Liver (tissue), 9 donors: ENCODE data around the gene PDK4. TPM values are rescaled to one million over a fixed set of nuclear protein-coding genes. Genes with fewer than 3 reads are reported as not detected.

Experiments used
- DNase-seq: peaks from one replicate; pipeline ENCODE4 v3.0.0-alpha.2; 2017; ENCODE audit warnings: low spot score
- H3K27ac ChIP-seq, 2 donors: one replicate each; pipeline ENCODE4 v1.7.0; 2013; ENCODE audit warnings: inconsistent platforms in 2 of 2, low read length in 2 of 2, control low read depth in 1 of 2, low read depth in 1 of 2, mild to moderate bottlenecking in 1 of 2
- H3K27me3 ChIP-seq, 4 donors: one replicate each; pipeline versions ENCODE4 v1.6.1 to v1.7.0; 2013; ENCODE audit warnings: low read length in 3 of 4, inconsistent platforms in 1 of 4, mild to moderate bottlenecking in 1 of 4, moderate library complexity in 1 of 4; ENCODE audit not compliant: control insufficient read depth in 4 of 4, insufficient read depth in 4 of 4
- H3K36me3 ChIP-seq, 4 donors: one replicate each; pipeline versions ENCODE4 v1.6.1 to v1.7.0; 2013; ENCODE audit warnings: low read length in 3 of 4, mild to moderate bottlenecking in 3 of 4, low read depth in 1 of 4, moderate library complexity in 1 of 4; ENCODE audit not compliant: control insufficient read depth in 4 of 4, insufficient read depth in 3 of 4
- H3K4me1 ChIP-seq, 4 donors: one replicate each; pipeline versions ENCODE4 v1.6.1 to v1.7.0; 2013; ENCODE audit warnings: low read length in 3 of 4, mild to moderate bottlenecking in 3 of 4, moderate library complexity in 1 of 4; ENCODE audit not compliant: control insufficient read depth in 4 of 4, insufficient read depth in 4 of 4
- H3K4me3 ChIP-seq, 3 donors: one replicate each; pipeline versions ENCODE4 v1.6.1 to v1.7.0; 2013; ENCODE audit warnings: low read length in 3 of 3, control low read depth in 1 of 3, low read depth in 1 of 3, mild to moderate bottlenecking in 1 of 3
- H3K9ac ChIP-seq, 2 donors: one replicate each; pipeline ENCODE4 v1.7.0; 2013; ENCODE audit warnings: low read length in 2 of 2, mild to moderate bottlenecking in 2 of 2, moderate library complexity in 2 of 2, control low read depth in 1 of 2, low read depth in 1 of 2
- H3K9me3 ChIP-seq, 4 donors: one replicate each; pipeline versions ENCODE4 v1.6.1 to v1.7.0; 2013; ENCODE audit warnings: low read length in 3 of 4; ENCODE audit not compliant: control insufficient read depth in 4 of 4
- ATF3 ChIP-seq: IDR thresholded peaks from 2 replicates; pipeline ENCODE4 v1.6.1; 2016; ENCODE audit warnings: antibody characterized with exemption
- CTCF ChIP-seq: fragments of 150-350 bp; IDR thresholded peaks from 2 replicates; pipeline ENCODE4 v1.5.1; 2017; ENCODE audit warnings: improper control_type of control experiment, low read depth, low read length; ENCODE audit not compliant: missing input control
- EGR1 ChIP-seq, 2 donors: IDR thresholded peaks; 2 replicates each; pipeline ENCODE4 v1.6.1; 2016 to 2018; ENCODE audit warnings: antibody characterized with exemption in 2 of 2, low read depth in 2 of 2
- FOXA2 ChIP-seq: IDR thresholded peaks from 2 replicates; pipeline ENCODE4 v1.6.1; 2016; ENCODE audit warnings: antibody characterized with exemption
- GABPA ChIP-seq, 2 donors: IDR thresholded peaks in 1 of 2; conservative IDR thresholded peaks in 1 of 2; 2 replicates each; pipeline ENCODE4 v1.6.1; 2016; ENCODE audit warnings: antibody characterized with exemption in 2 of 2, mild to moderate bottlenecking in 1 of 2, moderate library complexity in 1 of 2
- HNF4A ChIP-seq, 2 donors: conservative IDR thresholded peaks; 2 replicates each; pipeline ENCODE4 v1.6.1; 2016; ENCODE audit warnings: antibody characterized with exemption in 2 of 2, mild to moderate bottlenecking in 2 of 2
- HNF4G ChIP-seq: IDR thresholded peaks from 2 replicates; pipeline ENCODE4 v1.6.1; 2016; ENCODE audit warnings: antibody characterized with exemption
- JUND ChIP-seq, 2 donors: IDR thresholded peaks; 2 replicates each; pipeline ENCODE4 v1.6.1; 2016; ENCODE audit warnings: antibody characterized with exemption in 2 of 2
- MAX ChIP-seq: IDR thresholded peaks from 2 replicates; pipeline ENCODE4 v1.6.1; 2016; ENCODE audit warnings: antibody characterized with exemption
- NR2F2 ChIP-seq: IDR thresholded peaks from 2 replicates; pipeline ENCODE4 v1.6.1; 2016; ENCODE audit warnings: antibody characterized with exemption
- REST ChIP-seq: IDR thresholded peaks from 2 replicates; pipeline ENCODE4 v1.6.1; 2016; ENCODE audit warnings: antibody characterized with exemption, mild to moderate bottlenecking
- RXRA ChIP-seq, 2 donors: IDR thresholded peaks; 2 replicates each; pipeline ENCODE4 v1.6.1; 2017 to 2018; ENCODE audit warnings: antibody characterized with exemption in 2 of 2, mild to moderate bottlenecking in 1 of 2
- SP1 ChIP-seq: IDR thresholded peaks from 2 replicates; pipeline ENCODE4 v1.6.1; 2018; ENCODE audit warnings: antibody characterized with exemption, mild to moderate bottlenecking
- TAF1 ChIP-seq: conservative IDR thresholded peaks from 2 replicates; pipeline ENCODE4 v1.6.1; 2016; ENCODE audit warnings: antibody characterized with exemption, mild to moderate bottlenecking
- YY1 ChIP-seq: IDR thresholded peaks from 2 replicates; pipeline ENCODE4 v1.6.1; 2016; ENCODE audit warnings: antibody characterized with exemption, mild to moderate bottlenecking
- ZBTB33 ChIP-seq: IDR thresholded peaks from 2 replicates; pipeline ENCODE4 v1.6.1; 2016; ENCODE audit warnings: antibody characterized with exemption
- WGBS: extraction: QIAGEN DNeasy Blood & Tissue Kit; methylation state at CpG from one replicate; pipeline ENCODE4 v1.1.7; 2013; 5-methylcytosine and 5-hydroxymethylcytosine counted together
- polyA plus RNA-seq, 2 donors: library from polyadenylated mRNA; stranded (reverse) in 1 of 2; unstranded in 1 of 2; fragments of 200-250 nt in 1 of 2; fragments of >200 nt in 1 of 2; fragmentation: Nextera tagmentation in 1 of 2; extraction: Ambion mirVana in 1 of 2; gene quantifications; one replicate each; pipeline versions ENCODE4 v1.2.1 to v1.2.3, GENCODE V29; 2013 to 2015
- total RNA-seq, 2 donors: library from RNA; depleted of rRNA; stranded (reverse); fragments of >200 nt; gene quantifications; one replicate each; pipeline ENCODE4 v1.2.3, GENCODE V29; 2014
- donor health status: healthy.
- donor health status: healthy.
- donor health status: healthy.
- donor health status: healthy.
- donor health status: healthy.

PDK4 gene
- total and polyA plus RNA-seq, 4 donors, result 6.3 to 116 (median 50.0) TPM

GRCh38 chr7:95537468-95537867 lies 58.8 kb downstream of the PDK4 start:
- H3K27ac ChIP-seq, result no peak overlapping the region
- H3K27me3 ChIP-seq, result no peaks in the 10 kb centered on the region
- 95% methylated on average over 2 of the region's 2 CpGs for WGBS
- peaks cover 0 to 26% (median 10%) of the 10 kb centered on the region in 4 donors for H3K4me1 ChIP-seq
- no peaks in the 10 kb centered on the region for H3K9me3 ChIP-seq
- DNase-seq, result no peak
- TF ChIP-seq HNF4G, result no peak
- TF ChIP-seq SP1, result no peak
- no peak for TF ChIP-seq JUND (IDR thresholded peaks at IDR 0.05)
- H3K9ac ChIP-seq, result no peak overlapping the region
- no peak overlapping the region for H3K4me3 ChIP-seq
- no peaks in the 10 kb centered on the region for H3K36me3 ChIP-seq

GRCh38 chr7:95536656-95537311 lies 59.5 kb downstream of the PDK4 start:
- Histone ChIP-seq H3K27me3 (no peaks in the 10 kb centered on the region), H3K27ac (no peak overlapping the region), H3K9me3 (no peaks in the 10 kb centered on the region), H3K9ac (no peak overlapping the region), H3K4me3 (no peak overlapping the region), H3K4me1 (peaks cover 0 to 26% (median 10%) of the 10 kb centered on the region in 4 donors), H3K36me3 (no peaks in the 10 kb centered on the region)
- TF ChIP-seq ATF3 (no peak), TAF1 (no peak), FOXA2 (no peak), CTCF (no peak), MAX (peak; percentile 15), HNF4G (peak; percentile 55), YY1 (no peak), ZBTB33 (no peak), NR2F2 (no peak), SP1 (no peak), RXRA (IDR thresholded peaks at IDR 0.05) (peak in 1 of 2 donors; percentile 37), HNF4A (conservative IDR thresholded peaks at IDR 0.05) (peak; percentile 86 to 88), EGR1 (IDR thresholded peaks at IDR 0.05; ENCODE audit: low read depth in 2 of 2) (no peak), REST (no peak), GABPA (IDR thresholded peaks at IDR 0.05 in 1 of 2, conservative IDR thresholded peaks at IDR 0.05 in 1 of 2) (no peak)
- no peak for DNase-seq
- WGBS, result 96% methylated on average over 2 of the region's 2 CpGs
